HFFc6 (cell line): ENCODE data around the gene DPP6. TPM values are rescaled to one million over a fixed set of nuclear protein-coding genes. Genes with fewer than 3 reads are reported as not detected.

Experiments
- DNase-seq: peaks from one replicate; pipeline ENCODE4 v3.0.0-alpha.2; 2018
- H3K27ac Mint-ChIP-seq: 2 replicates; pipeline ENCODE4 v1.8.0; 2020; ENCODE audit warnings: mild to moderate bottlenecking, mixed read lengths
- H3K27me3 Mint-ChIP-seq: 2 replicates; pipeline ENCODE4 v1.8.0; 2021; ENCODE audit warnings: mild to moderate bottlenecking, moderate library complexity, mixed read lengths; ENCODE audit not compliant: insufficient read depth
- H3K36me3 Mint-ChIP-seq: 2 replicates; pipeline ENCODE4 v1.8.0; 2021; ENCODE audit warnings: low read depth, mixed read lengths
- H3K4me1 Mint-ChIP-seq: 2 replicates; pipeline ENCODE4 v1.8.0; 2020; ENCODE audit warnings: low read depth, mixed read lengths
- H3K4me3 Mint-ChIP-seq: 2 replicates; pipeline ENCODE4 v1.8.0; 2020; ENCODE audit warnings: mild to moderate bottlenecking, moderate library complexity, mixed read lengths
- H3K9me3 Mint-ChIP-seq: 2 replicates; pipeline ENCODE4 v1.8.0; 2020; ENCODE audit warnings: mild to moderate bottlenecking, mixed read lengths
- total RNA-seq, 6 experiments: library from RNA; stranded (reverse); fragmentation: NEBNext Ultra II Directional; extraction: Animal tissue kit (Norgen Biotek cat#: 25700); gene quantifications; 2 replicates in 1 of 6; 3 replicates in 5 of 6; pipeline ENCODE4 v1.2.3, GENCODE V29; 2021
- TF ChIP-seq, protein P1 (sequence below): fragments of 200-600 bp; sonication (generic); IDR thresholded peaks from 2 replicates; pipeline ENCODE4 v1.5.0; 2021; ENCODE audit warnings: antibody characterized with exemption, mild to moderate bottlenecking

The DPP6 gene
- total RNA-seq, 6 experiments from 2014 or later = not detected

DNA sequence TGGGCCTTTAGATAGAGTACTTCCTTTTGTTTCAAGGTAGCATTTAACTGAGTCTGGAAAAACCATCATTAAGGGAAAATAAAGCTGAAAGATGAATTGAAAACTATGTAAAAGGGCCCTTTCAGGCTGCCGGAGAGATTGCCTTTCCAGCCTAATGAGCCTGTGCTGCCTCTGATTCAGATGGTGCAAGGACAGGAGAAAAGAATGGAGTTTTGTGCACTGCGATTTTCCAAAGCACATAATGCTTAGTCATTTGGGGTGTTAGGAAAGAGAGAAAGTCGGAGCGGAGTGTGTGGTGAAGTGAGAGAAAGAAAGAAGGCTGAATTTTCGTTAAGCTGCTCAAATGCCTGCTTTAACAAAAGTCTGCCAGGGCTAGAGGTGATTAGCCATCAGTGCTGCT, 691.0 kb downstream of the DPP6 start:
- Mint-ChIP-seq H3K4me1 (no peaks in the 10 kb centered on the region), H3K36me3 (no peaks in the 10 kb centered on the region), H3K9me3 (peaks cover 53% of the 10 kb centered on the region), H3K4me3 (no peak overlapping the region), H3K27ac (no peak overlapping the region), H3K27me3 (no peaks in the 10 kb centered on the region; the same call in 1 of the 2 replicates)
- no peak for DNase-seq
- TF ChIP-seq, protein P1, sequence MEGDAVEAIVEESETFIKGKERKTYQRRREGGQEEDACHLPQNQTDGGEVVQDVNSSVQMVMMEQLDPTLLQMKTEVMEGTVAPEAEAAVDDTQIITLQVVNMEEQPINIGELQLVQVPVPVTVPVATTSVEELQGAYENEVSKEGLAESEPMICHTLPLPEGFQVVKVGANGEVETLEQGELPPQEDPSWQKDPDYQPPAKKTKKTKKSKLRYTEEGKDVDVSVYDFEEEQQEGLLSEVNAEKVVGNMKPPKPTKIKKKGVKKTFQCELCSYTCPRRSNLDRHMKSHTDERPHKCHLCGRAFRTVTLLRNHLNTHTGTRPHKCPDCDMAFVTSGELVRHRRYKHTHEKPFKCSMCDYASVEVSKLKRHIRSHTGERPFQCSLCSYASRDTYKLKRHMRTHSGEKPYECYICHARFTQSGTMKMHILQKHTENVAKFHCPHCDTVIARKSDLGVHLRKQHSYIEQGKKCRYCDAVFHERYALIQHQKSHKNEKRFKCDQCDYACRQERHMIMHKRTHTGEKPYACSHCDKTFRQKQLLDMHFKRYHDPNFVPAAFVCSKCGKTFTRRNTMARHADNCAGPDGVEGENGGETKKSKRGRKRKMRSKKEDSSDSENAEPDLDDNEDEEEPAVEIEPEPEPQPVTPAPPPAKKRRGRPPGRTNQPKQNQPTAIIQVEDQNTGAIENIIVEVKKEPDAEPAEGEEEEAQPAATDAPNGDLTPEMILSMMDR = no peak

GRCh38 chr7:154744256-154744860, 692.2 kb downstream of the DPP6 start:
- Mint-ChIP-seq H3K36me3 (no peaks in the 10 kb centered on the region), H3K27ac (no peak overlapping the region), H3K4me3 (no peak overlapping the region), H3K9me3 (peaks cover 44% of the 10 kb centered on the region), H3K4me1 (no peaks in the 10 kb centered on the region), H3K27me3 (no peaks in the 10 kb centered on the region; the same call in 1 of the 2 replicates)
- no peak for DNase-seq
- TF ChIP-seq, protein P1 = peak; percentile 78

DNA sequence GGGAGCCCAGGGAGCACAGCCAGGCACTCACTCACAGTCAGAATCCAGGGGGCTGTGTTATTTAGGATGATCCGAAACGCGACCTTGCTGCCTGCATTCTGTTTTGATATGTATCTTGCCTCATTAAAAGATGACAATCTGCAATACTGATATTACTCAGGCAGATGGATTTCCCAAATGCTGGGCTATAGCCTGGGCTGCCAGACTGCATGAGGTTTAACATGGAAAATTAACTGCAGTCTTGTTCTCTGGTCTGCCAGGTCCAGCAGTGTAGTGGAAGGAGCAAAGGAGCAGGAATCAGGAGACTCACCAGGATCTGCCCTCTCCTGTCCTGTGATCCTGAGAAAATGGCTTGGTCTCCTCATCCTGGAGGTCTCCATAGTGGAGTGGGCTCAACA, 692.7 kb downstream of the DPP6 start:
- no peak for DNase-seq
- Mint-ChIP-seq H3K36me3 (no peaks in the 10 kb centered on the region), H3K4me3 (no peak overlapping the region), H3K27ac (no peak overlapping the region), H3K9me3 (peaks cover 42% of the 10 kb centered on the region), H3K4me1 (no peaks in the 10 kb centered on the region), H3K27me3 (no peaks in the 10 kb centered on the region; the same call in 1 of the 2 replicates)
- TF ChIP-seq, protein P1 = no peak

DNA sequence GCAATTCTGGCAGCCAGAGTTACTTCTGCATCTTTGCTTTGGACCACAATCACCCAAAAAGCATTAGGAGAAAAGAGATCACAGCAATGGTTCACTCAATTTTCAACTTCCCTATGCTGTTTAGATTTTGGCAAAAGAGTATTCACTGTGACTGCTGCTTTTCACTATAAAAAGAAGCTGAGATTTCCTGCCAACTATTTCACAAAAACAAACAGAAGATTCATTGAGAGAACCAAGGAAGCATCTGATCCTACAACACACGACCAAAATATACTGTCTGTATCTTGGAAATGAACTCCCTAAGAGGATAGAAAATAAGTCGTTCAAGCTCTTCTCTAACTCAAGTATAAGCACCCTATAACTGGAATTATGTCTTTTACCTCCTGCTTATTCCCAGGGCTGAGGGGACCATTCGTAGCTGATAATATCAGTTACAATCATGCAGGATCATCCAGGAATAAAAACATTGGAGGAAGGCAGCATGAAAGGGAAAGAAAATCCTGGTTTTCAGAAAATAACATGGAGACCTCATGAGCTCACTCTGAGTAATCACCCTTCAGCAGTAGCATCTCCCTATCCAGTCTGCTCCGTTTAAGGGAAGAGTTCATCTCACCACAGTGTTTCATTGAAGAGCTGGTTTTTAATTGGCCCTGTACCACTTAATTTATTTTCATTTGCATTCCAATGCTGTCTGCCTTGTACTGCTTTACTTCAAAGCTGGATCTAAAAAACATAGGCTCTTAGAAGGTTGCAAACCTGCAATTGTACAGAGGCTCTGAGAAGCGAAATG, 694.6 kb downstream of the DPP6 start:
- H3K27me3 Mint-ChIP-seq = no peaks in the 10 kb centered on the region; the same call in 1 of the 2 replicates
- H3K36me3 Mint-ChIP-seq = no peaks in the 10 kb centered on the region
- no peaks in the 10 kb centered on the region for H3K4me1 Mint-ChIP-seq
- no peak overlapping the region for H3K4me3 Mint-ChIP-seq
- peaks cover 52% of the 10 kb centered on the region for H3K9me3 Mint-ChIP-seq
- DNase-seq = no peak
- H3K27ac Mint-ChIP-seq = no peak overlapping the region
- TF ChIP-seq, protein P1 = no peak

GRCh38 chr7:154748089-154748786, 696.0 kb downstream of the DPP6 start:
- TF ChIP-seq, protein P1 = no peak
- H3K27ac Mint-ChIP-seq = no peak overlapping the region
- H3K27me3 Mint-ChIP-seq = no peaks in the 10 kb centered on the region
- peaks cover 38% of the 10 kb centered on the region for H3K9me3 Mint-ChIP-seq
- H3K36me3 Mint-ChIP-seq = no peaks in the 10 kb centered on the region
- DNase-seq = no peak
- no peaks in the 10 kb centered on the region for H3K4me1 Mint-ChIP-seq
- H3K4me3 Mint-ChIP-seq = no peak overlapping the region
